Epithelial cell of esophagus (primary cell): Measurements from ENCODE around the gene AOAH.
A peak's percentile ranks its signal among the peaks of the same experiment; 100 is the strongest.

Source experiments
- DNase-seq: peaks from one replicate; pipeline ENCODE4 v3.0.0; 2010; ENCODE audit warnings: low read depth
- H3K4me3 ChIP-seq: 2 replicates; pipeline ENCODE4 v1.5.1; 2011; ENCODE audit warnings: mild to moderate bottlenecking, low read length, control low read depth
- CTCF ChIP-seq: IDR thresholded peaks from 2 replicates; pipeline ENCODE4 v1.5.1; 2011; ENCODE audit warnings: low read depth, mild to moderate bottlenecking, low read length, control low read depth, inconsistent platforms; ENCODE audit not compliant: insufficient read depth; ENCODE audit errors: missing control alignments

AOAH gene

GRCh38 chr7:36684954-36685353 is 39.3 kb downstream of the AOAH start:
- no peak overlapping the region for H3K4me3 ChIP-seq
- TF ChIP-seq CTCF, result no peak
- no peak for DNase-seq

GRCh38 chr7:36683695-36684357 is 40.5 kb downstream of the AOAH start:
- H3K4me3 ChIP-seq, result no peak overlapping the region
- peak; percentile 92 for DNase-seq
- TF ChIP-seq CTCF, result no peak

GRCh38 chr7:36683111-36683510 is 41.2 kb downstream of the AOAH start:
- H3K4me3 ChIP-seq, result no peak overlapping the region
- no peak for TF ChIP-seq CTCF
- no peak for DNase-seq

GRCh38 chr7:36682102-36682501 is 42.2 kb downstream of the AOAH start:
- H3K4me3 ChIP-seq, result no peak overlapping the region
- DNase-seq, result no peak
- TF ChIP-seq CTCF, result no peak

- no peak for TF ChIP-seq CTCF
- DNase-seq, result no peak
- H3K4me3 ChIP-seq, result no peak overlapping the region
These were observed 46.4 kb downstream of the AOAH start for GRCh38 chr7:36677769-36678437.

GRCh38 chr7:36673703-36674102 is 50.6 kb downstream of the AOAH start:
- no peak overlapping the region for H3K4me3 ChIP-seq
- no peak for TF ChIP-seq CTCF
- peak; percentile 54 for DNase-seq

DNA sequence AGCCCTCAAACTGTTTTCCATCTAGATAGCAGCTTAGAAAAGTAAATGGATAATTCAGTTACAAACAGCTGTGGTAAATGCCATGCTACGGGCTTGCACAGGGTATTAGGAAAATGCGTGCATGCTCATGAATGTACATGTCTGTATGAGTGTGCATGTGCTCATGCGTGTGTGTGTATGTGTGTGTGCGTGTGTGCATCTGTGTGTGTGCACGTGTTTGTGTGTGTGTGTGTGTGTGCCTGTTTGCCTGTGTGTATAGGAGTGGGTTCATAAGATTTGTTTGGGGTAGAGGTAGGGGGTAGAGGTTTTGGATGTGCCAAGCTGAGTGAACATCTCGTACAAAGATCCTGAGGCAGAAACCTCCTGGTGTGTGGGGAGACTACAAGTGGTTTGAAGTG is 52.9 kb downstream of the AOAH start:
- DNase-seq, result no peak

More for the DNA sequence above, 52.9 kb downstream of the AOAH start:
- TF ChIP-seq CTCF, result no peak
- H3K4me3 ChIP-seq, result no peak overlapping the region
